Left lung (tissue), 10 donors: ENCODE results near the gene LTBP1. TPM values are rescaled to one million over a fixed set of nuclear protein-coding genes. Genes with fewer than 3 reads are reported as not detected.

Experiments
- ATAC-seq: fragments of 200-7000 bp; cut with Tn5 transposase; one replicate; pipeline ENCODE4 v1.9.1; 2020; ENCODE audit warnings: moderate library complexity
- DNase-seq, 4 donors: peaks; one replicate each; pipeline ENCODE4 v3.0.0-alpha.2; 2013 to 2020
- H3K27ac ChIP-seq, 2 donors: fragments of 200-600 bp; sonication (generic) in 1 of 2; one replicate each; pipeline versions ENCODE4 v1.5.0 to v1.8.0; 2020 to 2021
- H3K27me3 ChIP-seq, 2 donors: fragments of 200-600 bp; sonication (generic) in 1 of 2; one replicate each; pipeline versions ENCODE4 v1.5.0 to v1.8.0; 2020 to 2021
- H3K36me3 ChIP-seq, 2 donors: fragments of 200-600 bp; sonication (generic) in 1 of 2; one replicate each; pipeline versions ENCODE4 v1.5.0 to v1.8.0; 2020 to 2021
- H3K4me1 ChIP-seq, 2 donors: fragments of 200-600 bp; one replicate each; pipeline ENCODE4 v1.8.0; 2021
- H3K4me3 ChIP-seq, 2 donors: fragments of 200-600 bp; sonication (generic) in 1 of 2; one replicate each; pipeline versions ENCODE4 v1.5.0 to v1.8.0; 2020 to 2021; ENCODE audit warnings: mild to moderate bottlenecking in 1 of 2
- H3K9me3 ChIP-seq, 2 donors: fragments of 200-600 bp; sonication (generic) in 1 of 2; one replicate each; pipeline versions ENCODE4 v1.5.0 to v1.8.0; 2020 to 2021
- CTCF ChIP-seq, 2 donors: fragments of 200-600 bp; sonication (generic) in 1 of 2; IDR thresholded peaks; one replicate each; pipeline versions ENCODE4 v1.5.0 to v1.8.0; 2021; ENCODE audit warnings: antibody characterized with exemption in 2 of 2
- intact Hi-C, 2 donors: fragments of 100-400 bp; cut with DNase I; formaldehyde crosslinking; loops; one replicate each; pipeline versions ENCODE4 v1.11.2 to v1.14.2; 2022
- polyA plus RNA-seq, 6 donors: library from polyadenylated mRNA; unstranded; fragments of 120-200 nt; gene quantifications; one replicate each; pipeline ENCODE4 v1.2.1, GENCODE V29; 2013; ENCODE audit not compliant: insufficient read length in 6 of 6
- total RNA-seq, 2 donors: library from RNA; stranded (reverse); fragmentation: NEBNext Ultra II Directional; extraction: Animal tissue kit (Norgen Biotek cat#: 25700); gene quantifications; one replicate each; pipeline ENCODE4 v1.2.1, GENCODE V29; 2021
- donor health status: DM: no; HTN: yes; CAD: no.
- donor health status: DM: no; HTN: no; CAD: no.

Gene LTBP1
- total and polyA plus RNA-seq, 8 donors: 35.4 to 81.2 (median 50.9) TPM

- intact Hi-C loops: loop anchor here in 1 of 2 donors (10.0 kb wide), 1 partner anchor 255 kb away; no protein-coding TSS in a partner anchor
- ATAC-seq (no peak), DNase-seq (no peak)
- Histone ChIP-seq H3K4me1 (no peaks in the 10 kb centered on the region), H3K36me3 (no peaks in the 10 kb centered on the region), H3K9me3 (no peaks in the 10 kb centered on the region), H3K27ac (no peak overlapping the region), H3K27me3 (no peaks in the 10 kb centered on the region), H3K4me3 (no peak overlapping the region)
- TF ChIP-seq CTCF (IDR thresholded peaks at IDR 0.05): no peak
Observed at GRCh38 chr2:33029459-33029858, 82.7 kb downstream of the LTBP1 start.

- no peak for TF ChIP-seq CTCF (IDR thresholded peaks at IDR 0.05)
Observed at GRCh38 chr2:33029926-33030325, 83.2 kb downstream of the LTBP1 start.

GRCh38 chr2:33030326-33030725, 83.6 kb downstream of the LTBP1 start:
- Histone ChIP-seq H3K4me1 (no peaks in the 10 kb centered on the region), H3K9me3 (no peaks in the 10 kb centered on the region), H3K27ac (no peak overlapping the region), H3K4me3 (no peak overlapping the region), H3K27me3 (no peaks in the 10 kb centered on the region), H3K36me3 (no peaks in the 10 kb centered on the region)
- no peak for DNase-seq
- TF ChIP-seq CTCF (IDR thresholded peaks at IDR 0.05): no peak
- intact Hi-C loops: no loop called here
- ATAC-seq: no peak

More at GRCh38 chr2:33029926-33030325, 83.2 kb downstream of the LTBP1 start:
- no peak overlapping the region for H3K27ac ChIP-seq
- ATAC-seq (no peak), DNase-seq (no peak)
- H3K4me3 ChIP-seq: no peak overlapping the region
- intact Hi-C loops: loop anchor here in 1 of 2 donors (10.0 kb wide), 1 partner anchor 255 kb away; no protein-coding TSS in a partner anchor
- H3K36me3 ChIP-seq: no peaks in the 10 kb centered on the region
- H3K27me3 ChIP-seq: no peaks in the 10 kb centered on the region
- no peaks in the 10 kb centered on the region for H3K4me1 ChIP-seq
- H3K9me3 ChIP-seq: no peaks in the 10 kb centered on the region

- Histone ChIP-seq H3K27ac (no peak overlapping the region), H3K27me3 (no peaks in the 10 kb centered on the region), H3K4me1 (no peaks in the 10 kb centered on the region), H3K4me3 (no peak overlapping the region), H3K36me3 (no peaks in the 10 kb centered on the region), H3K9me3 (no peaks in the 10 kb centered on the region)
- no peak for TF ChIP-seq CTCF (IDR thresholded peaks at IDR 0.05)
- ATAC-seq (no peak), DNase-seq (no peak)
- intact Hi-C loops: no loop called here
Observed at GRCh38 chr2:33032245-33032644, 85.5 kb downstream of the LTBP1 start.

GRCh38 chr2:33033606-33034081, 86.9 kb downstream of the LTBP1 start:
- intact Hi-C loops: no loop called here
- TF ChIP-seq CTCF (IDR thresholded peaks at IDR 0.05): peak in 1 of 2 donors; percentile 33
- Histone ChIP-seq H3K4me3 (no peak overlapping the region), H3K9me3 (no peaks in the 10 kb centered on the region), H3K36me3 (no peaks in the 10 kb centered on the region), H3K4me1 (no peaks in the 10 kb centered on the region), H3K27ac (no peak overlapping the region), H3K27me3 (no peaks in the 10 kb centered on the region)
- DNase-seq (peak in 1 of 4 donors; percentile 60), ATAC-seq (peak; percentile 56)
